SK-N-SH treated with all-trans-retinoic acid at 6 μM for 48 hours (cell line): Measurements from ENCODE around the gene NOL9.

ENCODE experiments used
- RARB ChIP-seq: fragments of 250-450 bp; sonication (Bioruptor Pico); IDR thresholded peaks from 2 replicates; pipeline ENCODE4 v1.8.0; 2021; ENCODE audit warnings: mild to moderate bottlenecking, moderate library complexity
- ZFP3 ChIP-seq: fragments of 250-450 bp; sonication (Bioruptor Pico); IDR thresholded peaks from 2 replicates; pipeline ENCODE4 v1.5.0; 2020; ENCODE audit warnings: mild to moderate bottlenecking, moderate library complexity
- ZNF8 ChIP-seq: fragments of 450-650 bp; formaldehyde crosslinking; IDR thresholded peaks from 2 replicates; pipeline ENCODE4 v1.5.0; 2020; ENCODE audit warnings: mild to moderate bottlenecking, moderate library complexity

DNA sequence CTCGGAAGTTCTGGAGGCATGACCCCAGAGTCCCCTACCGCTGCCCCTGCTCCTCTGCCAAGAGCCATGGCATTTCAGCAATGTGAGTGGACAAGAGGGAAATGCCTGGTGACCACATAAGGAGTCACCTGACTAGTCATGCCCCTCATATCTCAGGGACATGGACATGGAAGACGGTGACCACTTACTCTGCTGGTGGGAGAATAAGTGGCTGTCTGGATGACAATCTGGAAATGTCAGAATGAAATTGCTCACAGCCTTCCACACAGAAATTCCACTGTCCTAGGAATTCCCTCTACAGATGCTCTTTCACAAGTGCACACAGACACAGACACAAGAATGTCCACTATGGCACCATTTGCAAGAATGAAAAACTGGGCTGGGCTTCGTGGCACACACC, 38.5 kb downstream of the NOL9 start:
- TF ChIP-seq ZFP3 (CRISPR knock-in tag) (no peak), ZNF8 (CRISPR knock-in tag) (no peak), RARB (CRISPR knock-in tag) (no peak)
